Hepatic stellate cell (primary cell): ENCODE results near the gene MICAL3.

ENCODE experiments used
- DNase-seq: peaks from one replicate; pipeline ENCODE4 v3.0.0; 2011; ENCODE audit warnings: low spot score

Gene MICAL3

GRCh38 chr22:17838180-17838865 lies 186.0 kb downstream of the MICAL3 start:
- DNase-seq: no peak

- no peak for DNase-seq
Observed at GRCh38 chr22:17836992-17837742, 187.2 kb downstream of the MICAL3 start.

- DNase-seq: no peak
Observed at GRCh38 chr22:17835256-17835655, 189.1 kb downstream of the MICAL3 start.

- no peak for DNase-seq
Observed at GRCh38 chr22:17833489-17833888, 190.9 kb downstream of the MICAL3 start.

DNA sequence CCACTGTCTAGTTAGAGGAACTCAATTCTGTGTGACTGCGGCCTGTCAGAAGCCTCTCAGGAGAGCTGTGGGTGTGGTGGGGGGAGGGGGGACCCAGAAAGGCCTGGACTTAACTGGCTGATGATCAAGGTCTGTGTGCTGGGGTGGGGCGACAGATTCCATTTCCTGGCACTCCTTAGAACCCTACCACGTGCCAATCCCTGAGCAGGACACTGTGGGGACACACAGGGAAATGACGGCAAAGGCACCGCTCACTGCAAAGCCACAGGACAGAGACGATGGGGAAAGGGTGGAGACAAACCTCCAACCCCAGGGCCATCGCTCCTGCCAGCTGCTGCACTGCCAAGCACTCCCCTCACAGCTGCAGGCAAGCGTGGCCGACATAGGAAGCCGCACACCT lies 191.7 kb downstream of the MICAL3 start:
- DNase-seq: no peak

DNA sequence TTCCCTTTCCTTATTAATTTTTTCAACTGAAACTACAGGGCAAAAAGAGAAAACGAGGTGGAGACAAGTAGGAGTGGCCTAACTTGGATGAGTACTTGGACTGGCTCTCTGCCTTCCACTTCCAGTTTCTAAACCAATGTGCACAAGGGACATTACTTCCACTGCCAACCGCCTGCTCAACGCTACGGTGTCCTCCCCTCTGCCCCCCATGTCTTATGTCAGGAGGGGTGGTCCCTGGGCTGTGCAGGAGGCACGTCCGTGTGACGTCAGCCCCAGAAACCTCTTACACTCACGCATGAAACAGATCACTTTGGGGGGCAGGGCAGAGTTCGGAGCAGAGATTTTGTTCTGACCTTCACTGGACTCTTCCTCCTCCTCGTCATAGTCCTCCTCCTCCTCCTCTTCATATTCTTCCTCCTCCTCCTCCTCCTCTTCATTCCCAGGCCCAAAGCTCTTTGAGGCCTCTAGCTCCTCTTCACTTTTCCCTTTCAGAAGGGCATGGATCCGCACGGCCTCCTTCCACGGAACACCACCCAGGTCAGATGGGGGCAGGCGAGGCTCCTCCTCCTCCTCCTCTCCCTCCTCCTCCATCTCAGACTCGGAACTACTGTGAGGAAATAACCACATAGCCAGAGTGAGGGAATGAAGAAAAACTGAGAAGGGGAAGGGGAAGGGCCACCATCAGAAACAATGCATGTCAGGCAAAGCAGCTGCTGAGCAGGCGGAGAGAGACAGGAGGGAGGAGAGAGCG lies 192.7 kb downstream of the MICAL3 start:
- DNase-seq: no peak

- DNase-seq: peak; percentile 93
Observed at GRCh38 chr22:17830043-17830961, 194.1 kb downstream of the MICAL3 start.

DNA sequence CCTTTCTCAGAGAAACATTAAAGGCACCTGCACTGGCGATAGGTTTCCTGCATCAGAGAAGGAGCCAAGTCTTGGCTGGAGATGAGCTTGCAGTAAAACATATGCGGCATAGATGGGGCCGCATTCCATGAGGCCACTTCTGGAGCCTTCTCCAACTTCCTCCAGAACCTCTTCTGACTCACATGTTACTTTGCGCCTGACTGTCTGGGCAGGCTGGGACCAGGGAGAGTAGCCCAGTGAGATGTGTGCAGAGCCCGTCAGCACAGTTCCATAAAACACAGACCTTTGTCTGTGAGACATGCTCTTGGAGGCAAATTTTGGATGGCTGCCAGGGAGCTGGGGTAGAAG lies 194.7 kb downstream of the MICAL3 start:
- peak; percentile 29 for DNase-seq

- DNase-seq: no peak
Observed at GRCh38 chr22:17828502-17829080, 195.8 kb downstream of the MICAL3 start.

DNA sequence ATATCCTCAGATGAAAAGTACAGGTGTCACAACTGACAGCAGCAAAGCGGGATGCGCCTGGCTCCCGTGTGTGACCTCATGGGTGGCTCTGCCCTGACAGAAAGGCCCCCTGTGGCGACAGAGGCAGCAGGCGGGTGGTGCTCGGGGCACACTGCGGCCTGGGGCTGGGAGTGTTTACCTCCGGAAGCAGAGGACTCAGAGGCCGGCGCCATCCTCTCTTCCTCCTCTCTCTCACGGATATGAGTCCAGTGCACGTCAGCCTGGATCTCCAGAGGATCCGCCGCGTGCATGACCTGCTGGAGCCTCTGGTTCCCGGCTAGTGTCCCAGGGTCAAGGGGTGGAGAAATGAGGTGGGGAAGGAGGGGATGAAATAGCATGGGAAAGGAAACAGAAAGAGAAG lies 196.9 kb downstream of the MICAL3 start:
- no peak for DNase-seq

DNA sequence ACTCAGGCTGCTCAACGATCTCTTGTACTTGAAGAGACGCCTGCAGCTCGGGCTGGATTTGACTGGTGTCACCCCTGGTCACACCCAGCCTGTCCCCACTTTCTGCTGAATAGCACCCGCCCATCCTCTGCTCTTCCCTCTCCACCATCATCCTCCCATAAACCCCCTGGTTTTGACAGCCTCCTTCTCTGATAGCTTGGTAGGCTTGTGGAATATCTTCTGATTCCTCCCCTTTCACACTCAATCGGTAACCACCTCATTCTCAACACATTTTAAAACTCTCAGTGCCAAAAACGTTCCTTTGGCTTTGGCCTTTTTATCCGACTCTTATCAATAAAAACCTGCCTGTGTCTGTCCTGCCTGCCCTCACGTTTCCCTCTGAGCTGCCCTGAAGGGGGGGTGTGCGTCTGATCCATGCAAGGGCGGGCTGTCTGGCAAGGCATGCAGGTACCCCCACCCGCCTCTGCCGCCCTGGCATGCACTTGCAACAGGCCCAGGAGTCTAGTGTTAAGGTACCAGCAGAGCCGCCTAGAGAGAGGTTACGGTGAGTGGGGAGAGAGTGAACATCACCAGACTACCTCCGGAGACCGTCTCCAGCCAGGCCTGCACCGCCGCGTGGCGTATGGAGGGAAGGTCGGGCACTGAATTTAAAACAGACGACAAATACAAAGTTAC lies 198.3 kb downstream of the MICAL3 start:
- DNase-seq: no peak

- DNase-seq: no peak
Observed at GRCh38 chr22:17824457-17824856, 199.9 kb downstream of the MICAL3 start.

DNA sequence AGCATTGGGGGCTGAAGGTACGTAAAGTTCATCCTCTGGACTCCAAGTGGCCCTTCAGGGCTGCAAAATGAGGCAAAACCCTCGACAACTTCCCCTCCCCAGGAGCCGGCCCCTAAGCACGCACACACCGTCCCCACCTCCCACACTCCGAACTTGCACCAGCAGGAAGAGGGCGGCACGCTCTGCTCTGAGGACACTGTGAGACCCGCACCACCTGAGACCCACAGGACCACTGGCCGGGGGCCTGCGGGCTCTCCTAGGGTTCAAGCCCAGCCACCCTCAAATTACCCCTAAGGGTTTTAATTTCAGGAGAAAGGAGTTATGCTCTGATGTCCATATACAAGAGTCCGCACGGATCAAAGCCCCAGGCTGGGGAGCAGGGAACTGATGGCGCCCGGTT lies 200.4 kb downstream of the MICAL3 start:
- DNase-seq: no peak

DNA sequence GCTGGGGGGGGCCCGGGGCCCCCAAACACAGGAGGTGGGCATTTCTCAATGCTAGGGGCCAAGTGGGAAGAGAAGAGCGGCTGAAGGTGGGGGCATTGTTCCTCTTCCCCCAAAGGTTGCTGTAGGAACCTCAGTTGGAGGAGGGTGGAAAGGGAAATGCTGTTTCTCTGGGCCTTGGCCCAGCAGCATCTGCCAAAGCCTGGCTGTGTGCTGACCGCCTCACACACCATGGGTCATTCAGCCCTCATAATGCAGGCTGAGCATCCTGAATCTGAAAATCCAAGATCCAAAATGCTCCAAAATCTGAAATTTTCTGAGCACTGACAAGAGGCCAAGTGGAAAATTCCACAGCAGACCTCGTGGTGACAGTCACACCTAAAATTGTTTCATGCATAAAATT lies 201.1 kb downstream of the MICAL3 start:
- DNase-seq: no peak

DNA sequence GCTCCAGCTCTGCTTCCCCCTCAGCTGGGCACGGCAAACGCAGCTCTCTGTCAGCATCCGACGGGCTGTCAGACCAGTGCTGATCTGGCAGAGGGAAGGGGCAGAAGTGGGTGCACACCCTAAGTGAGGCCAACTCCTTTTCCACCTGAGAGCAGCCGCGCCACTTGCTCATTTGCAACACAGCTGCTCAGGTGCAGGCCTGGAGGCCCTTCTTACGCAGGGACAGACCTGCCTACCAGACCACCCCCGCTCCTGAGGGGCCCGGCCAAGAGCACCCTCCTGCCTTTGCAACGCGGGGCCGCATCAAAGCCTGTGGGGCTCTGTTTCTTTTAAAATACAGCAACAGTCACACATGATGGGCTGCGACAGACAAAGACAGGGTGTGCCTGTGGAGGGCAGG lies 202.3 kb downstream of the MICAL3 start:
- DNase-seq: no peak

DNA sequence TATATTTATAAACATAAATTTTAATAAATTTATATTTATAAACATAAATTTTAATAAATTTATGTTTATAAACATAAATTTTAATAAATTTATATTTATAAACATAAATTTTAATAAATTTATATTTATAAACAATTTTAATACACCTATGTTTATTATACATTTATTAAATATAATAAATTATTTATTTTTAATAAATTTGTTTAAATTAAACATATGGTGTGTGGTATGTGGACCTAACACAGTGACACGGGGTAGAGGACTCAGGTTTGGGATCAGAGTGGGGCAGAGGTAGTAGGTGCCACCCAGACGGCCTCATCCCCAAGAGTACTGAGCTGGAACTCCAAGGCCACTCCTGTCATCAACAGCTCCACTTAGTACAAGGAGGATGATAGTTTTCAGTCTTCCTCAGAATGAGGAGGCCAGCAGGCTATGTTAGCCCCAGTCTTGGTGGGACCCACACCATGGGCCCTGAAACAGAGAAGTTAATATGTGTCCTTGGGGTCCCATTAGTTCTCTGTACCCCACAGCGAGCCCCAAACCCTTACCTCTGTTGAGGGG lies 203.4 kb downstream of the MICAL3 start:
- no peak for DNase-seq

- DNase-seq: no peak
Observed at GRCh38 chr22:17818649-17819048, 205.7 kb downstream of the MICAL3 start.

- no peak for DNase-seq
Observed at GRCh38 chr22:17818180-17818579, 206.2 kb downstream of the MICAL3 start.

DNA sequence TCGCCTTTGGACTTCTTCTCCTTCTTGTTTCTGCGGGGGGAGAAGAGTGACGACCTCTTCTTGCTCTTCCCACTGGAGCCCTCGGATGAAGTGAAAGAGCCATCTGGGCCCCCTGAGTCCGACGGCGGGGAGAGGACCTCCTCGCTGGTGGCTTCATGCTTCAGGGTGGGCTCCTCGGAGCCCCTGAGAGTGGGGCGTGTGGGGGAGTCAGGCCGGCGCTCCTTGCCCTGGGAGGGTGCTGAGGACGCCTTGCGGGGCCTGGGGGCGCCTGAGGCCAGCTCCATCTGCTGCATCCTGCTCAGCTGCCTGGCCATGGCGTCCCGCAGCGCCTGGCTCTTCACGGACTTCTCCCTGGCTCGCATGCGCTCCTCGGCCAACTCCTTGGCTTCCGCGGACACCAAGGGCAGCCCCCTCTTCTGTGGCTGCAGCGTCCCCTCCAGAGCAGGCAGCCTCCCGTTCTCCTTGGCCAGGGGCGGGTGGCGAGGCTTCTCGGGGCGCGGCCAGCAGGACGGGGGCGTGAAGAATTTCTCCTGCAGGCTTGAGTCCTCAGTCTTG lies 206.8 kb downstream of the MICAL3 start:
- DNase-seq: no peak

- DNase-seq: no peak
Observed at GRCh38 chr22:17817079-17817478, 207.3 kb downstream of the MICAL3 start.
